ENCODE measurements around the gene MANEA.

GRCh38 chr6:95636552-95637431 is 59.5 kb downstream of the MANEA start:
- TF ChIP-seq POLR2AphosphoS5 (IDR thresholded peaks at IDR 0.05; ENCODE audit: low read depth, low read length), result no peak
- no peak for TF ChIP-seq CTCF (IDR thresholded peaks at IDR 0.05)
- no peak for TF ChIP-seq TCF7L2 (IDR thresholded peaks at IDR 0.05; ENCODE audit: low read depth, low read length)
- TF ChIP-seq SIN3A (IDR thresholded peaks at IDR 0.05; ENCODE audit: borderline replicate concordance, insufficient read depth, low read depth, low read length), result no peak

Data from Panc1 (cell line).